GM12892 (cell line): ENCODE results near the gene TOMM5.

ENCODE experiments used
- POLR2A ChIP-seq: IDR thresholded peaks from 2 replicates; pipeline ENCODE4 v1.6.1; 2011; ENCODE audit warnings: low read depth, low read length, control low read depth
- POLR2AphosphoS5 ChIP-seq: IDR thresholded peaks from 2 replicates; pipeline ENCODE4 v1.6.1; 2011; ENCODE audit warnings: low read depth, low read length, control low read depth
- TAF1 ChIP-seq: IDR thresholded peaks from 2 replicates; pipeline ENCODE4 v1.6.1; 2011; ENCODE audit warnings: low read depth, mild to moderate bottlenecking, control low read depth, low read length, borderline replicate concordance

DNA sequence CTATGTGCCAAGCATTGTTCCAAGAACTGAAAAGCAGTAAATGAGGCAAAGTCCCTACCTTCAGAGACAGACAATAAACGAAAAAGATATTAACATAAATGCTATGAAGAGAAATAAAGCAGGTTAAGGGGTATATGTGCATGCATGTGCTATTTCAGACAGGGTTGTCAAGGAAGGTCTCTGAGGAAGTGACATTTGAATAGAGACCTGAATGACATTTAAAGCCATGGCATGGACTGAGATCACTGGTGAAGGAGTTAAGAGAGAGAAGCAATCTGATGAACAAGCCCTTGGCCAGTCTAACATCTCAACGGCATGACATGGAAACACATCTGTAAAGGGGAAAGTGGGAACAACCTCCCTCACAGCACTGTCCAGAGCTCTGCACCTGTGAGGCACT, 30.7 kb downstream of the TOMM5 start:
- TF ChIP-seq POLR2A (no peak), TAF1 (no peak), POLR2AphosphoS5 (no peak)
